Midbrain (tissue), 1 donor: ENCODE data around the gene METTL21C.

Experiments used
- DNase-seq: peaks from one replicate; lab custom pipeline; 2025; lab: John Stamatoyannopoulos, UW

The METTL21C gene

GRCh38 chr13:102697929-102698648 is 3.2 kb upstream of the METTL21C start:
- no peak for DNase-seq

GRCh38 chr13:102697264-102697663 is 2.4 kb upstream of the METTL21C start:
- DNase-seq: no peak

- DNase-seq: no peak
Observed at GRCh38 chr13:102696465-102696864, 1.6 kb upstream of the METTL21C start.

GRCh38 chr13:102693776-102694175 is 1.1 kb downstream of the METTL21C start:
- DNase-seq: no peak

GRCh38 chr13:102693250-102693649 is 1.6 kb downstream of the METTL21C start:
- no peak for DNase-seq

GRCh38 chr13:102692491-102692826 is 2.4 kb downstream of the METTL21C start:
- no peak for DNase-seq

GRCh38 chr13:102690883-102691282 is 4.0 kb downstream of the METTL21C start:
- DNase-seq: no peak

GRCh38 chr13:102688306-102688973 is 6.4 kb downstream of the METTL21C start:
- no peak for DNase-seq

- DNase-seq: no peak
Observed at GRCh38 chr13:102687520-102687919, 7.3 kb downstream of the METTL21C start.

- DNase-seq: no peak
Observed at GRCh38 chr13:102686024-102686423, 8.8 kb downstream of the METTL21C start.

- DNase-seq: no peak
Observed at GRCh38 chr13:102683637-102684036, 11.2 kb downstream of the METTL21C start.

GRCh38 chr13:102682727-102683126 is 12.1 kb downstream of the METTL21C start:
- no peak for DNase-seq

GRCh38 chr13:102682211-102682610 is 12.6 kb downstream of the METTL21C start:
- no peak for DNase-seq

GRCh38 chr13:102680842-102681740 is 13.8 kb downstream of the METTL21C start:
- peak; percentile 7 for DNase-seq

- no peak for DNase-seq
Observed at GRCh38 chr13:102680133-102680717, 14.6 kb downstream of the METTL21C start.

GRCh38 chr13:102679449-102680132 is 15.3 kb downstream of the METTL21C start:
- no peak for DNase-seq

GRCh38 chr13:102678339-102679107 is 16.3 kb downstream of the METTL21C start:
- DNase-seq: no peak

GRCh38 chr13:102677122-102677521 is 17.7 kb downstream of the METTL21C start:
- no peak for DNase-seq

- no peak for DNase-seq
Observed at GRCh38 chr13:102675115-102675514, 19.7 kb downstream of the METTL21C start.

- no peak for DNase-seq
Observed at GRCh38 chr13:102670130-102670529, 24.7 kb downstream of the METTL21C start.

- DNase-seq: no peak
Observed at GRCh38 chr13:102667911-102668310, 26.9 kb downstream of the METTL21C start.
